NCI-H524 treated with DMSO at 0.1 percent for 48 hours (cell line): ENCODE measurements around the gene PADI6.
"Not testable (repeated sequence)": the region's sequence is repeated elsewhere in the genome, so short reads cannot be mapped to it uniquely, and the experiment has no call there.

Experiments used
- DNase-seq: peaks from one replicate; lab custom pipeline; 2025; lab: John Stamatoyannopoulos, UW

Gene PADI6

GRCh38 chr1:17371896-17372295 lies at the start of gene PADI6:
Gene PADI6 (plus strand): TSS chr1:17372196. CDS start chr1:17372246, 50 bp downstream.
- DNase-seq, result no peak

DNA sequence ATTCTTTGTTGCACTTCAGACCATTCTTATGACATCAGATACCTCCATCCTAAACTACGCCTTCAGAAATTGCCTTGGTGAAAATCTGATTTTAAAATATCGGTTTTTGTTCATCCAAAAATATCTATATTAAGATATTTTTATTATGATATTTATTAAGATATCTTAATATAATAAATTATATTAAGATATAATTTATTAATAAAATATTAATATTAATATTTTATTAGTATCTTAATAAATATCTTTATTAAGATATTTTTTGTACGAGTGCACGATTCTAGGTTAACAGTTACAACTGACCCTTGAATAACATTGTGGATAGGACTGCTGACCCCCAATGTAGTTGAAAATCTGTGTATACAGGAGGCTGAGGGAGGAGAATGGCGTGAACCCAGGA lies 43.1 kb upstream of the PADI6 start:
- no peak for DNase-seq

DNA sequence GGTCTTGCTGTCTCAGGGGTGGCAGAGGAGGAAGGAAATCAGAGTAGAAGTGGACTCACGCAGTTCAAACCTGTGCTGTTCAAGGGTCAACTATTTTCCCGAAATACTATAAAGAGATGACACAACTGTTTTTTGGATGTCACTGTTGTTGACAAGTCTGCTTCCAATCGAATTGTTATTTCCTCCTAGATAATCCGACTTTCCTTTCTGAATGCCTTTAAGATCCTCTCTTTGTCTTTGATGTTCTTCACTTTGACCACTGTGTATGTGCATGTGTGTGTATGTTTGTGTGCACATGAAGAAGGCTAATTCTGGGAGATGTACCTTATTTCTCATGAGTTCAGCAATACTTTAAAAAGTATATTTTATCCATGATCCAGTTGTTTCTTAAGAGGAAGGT lies 42.4 kb upstream of the PADI6 start:
- no peak for DNase-seq

GRCh38 chr1:17330856-17331255 lies 41.1 kb upstream of the PADI6 start:
- no peak for DNase-seq

DNA sequence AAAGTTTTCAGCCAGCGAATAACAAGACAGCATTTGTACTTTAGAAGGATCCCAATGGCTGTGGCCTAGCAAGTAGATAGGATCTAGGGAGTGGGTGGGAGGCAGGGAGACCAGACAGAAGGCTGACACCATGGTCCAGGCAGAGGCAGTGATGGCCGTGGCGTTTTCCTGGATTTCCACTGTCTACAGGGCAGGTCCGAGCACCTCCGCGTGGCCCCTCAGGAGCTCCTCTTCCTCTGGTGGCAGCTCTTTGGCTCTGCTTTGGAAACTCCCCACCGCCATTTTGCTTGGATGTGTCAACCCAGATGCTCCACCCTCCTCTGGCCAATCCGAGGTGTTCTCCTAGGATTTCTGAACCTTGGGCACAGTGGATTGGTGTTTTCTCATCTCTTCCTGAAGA lies 38.9 kb upstream of the PADI6 start:
- DNase-seq, result no peak

GRCh38 chr1:17335821-17336710 lies 35.9 kb upstream of the PADI6 start:
- no peak for DNase-seq

DNA sequence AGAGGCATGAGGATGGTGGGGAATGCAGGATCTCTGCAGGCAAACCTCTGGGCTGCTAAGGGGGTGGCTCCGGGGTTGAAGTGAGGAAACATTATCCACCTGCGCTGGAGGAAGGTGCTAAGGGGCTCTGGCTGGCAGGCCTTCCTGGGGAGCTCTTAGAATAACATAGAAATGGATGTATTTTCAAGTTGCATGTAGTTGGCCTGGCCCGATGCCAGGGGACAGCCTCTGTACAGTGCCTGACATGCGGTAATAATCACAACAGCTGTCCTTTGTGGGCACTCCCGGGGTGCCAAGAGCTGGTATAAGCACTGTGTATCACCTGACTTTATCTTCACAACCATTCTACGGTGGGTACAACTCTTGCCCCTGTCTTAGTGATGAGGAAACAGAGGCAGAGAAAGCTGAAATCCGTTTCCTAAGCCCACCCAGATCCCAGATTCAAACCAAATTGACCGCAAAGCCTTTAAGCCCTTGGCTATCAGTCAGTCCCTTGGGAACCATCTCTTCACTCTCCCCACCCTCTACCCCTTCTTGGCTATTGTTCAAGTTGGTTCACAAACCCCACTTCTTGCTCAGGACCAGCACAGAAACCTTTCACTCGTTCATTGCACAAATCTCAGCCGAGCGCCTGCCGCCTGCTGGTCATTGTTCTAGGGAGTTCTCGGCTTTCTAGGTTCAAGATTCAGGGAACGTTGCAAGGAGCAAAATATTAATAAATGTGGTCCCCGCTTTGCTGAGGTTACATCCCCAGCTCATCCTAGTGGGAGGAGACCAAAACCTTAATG lies 33.1 kb upstream of the PADI6 start:
- no peak for DNase-seq

DNA sequence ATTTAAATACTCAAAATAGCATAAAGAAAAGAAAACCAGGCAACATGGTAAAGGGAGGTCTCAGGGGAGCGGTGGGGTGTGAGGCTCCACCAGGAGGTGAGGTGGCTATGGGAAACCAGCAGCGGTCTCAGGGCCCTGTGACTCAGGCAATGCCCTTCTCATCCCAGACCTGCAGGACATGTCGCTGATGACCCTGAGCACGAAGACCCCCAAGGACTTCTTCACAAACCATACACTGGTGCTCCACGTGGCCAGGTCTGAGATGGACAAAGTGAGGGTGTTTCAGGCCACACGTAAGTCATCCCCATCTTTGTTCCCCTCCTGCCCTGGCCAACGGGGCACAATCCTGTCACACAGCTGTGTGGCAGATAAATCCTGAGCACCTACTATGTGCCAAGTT lies 32.5 kb upstream of the PADI6 start:
- DNase-seq, result no peak

DNA sequence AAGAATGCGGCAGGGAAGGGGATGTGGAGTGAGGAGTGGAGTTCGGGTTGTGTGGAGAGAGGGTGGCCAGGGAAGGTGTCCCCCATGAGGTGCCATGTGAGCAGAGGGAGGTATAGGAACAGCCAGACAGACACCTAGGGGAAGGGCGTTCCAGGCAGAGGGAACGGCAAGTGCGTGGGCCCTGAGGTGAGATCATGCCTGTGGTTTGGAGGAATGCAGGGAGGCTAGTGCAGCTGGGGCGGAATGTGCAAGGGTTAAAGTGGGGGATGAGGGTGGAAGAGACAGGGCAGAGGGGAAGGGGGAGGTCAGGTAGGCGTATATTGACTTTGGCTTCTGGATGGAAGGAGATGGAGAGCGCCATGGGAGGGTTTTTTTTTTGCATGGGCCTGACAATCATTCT lies 31.6 kb upstream of the PADI6 start:
- no peak for DNase-seq

DNA sequence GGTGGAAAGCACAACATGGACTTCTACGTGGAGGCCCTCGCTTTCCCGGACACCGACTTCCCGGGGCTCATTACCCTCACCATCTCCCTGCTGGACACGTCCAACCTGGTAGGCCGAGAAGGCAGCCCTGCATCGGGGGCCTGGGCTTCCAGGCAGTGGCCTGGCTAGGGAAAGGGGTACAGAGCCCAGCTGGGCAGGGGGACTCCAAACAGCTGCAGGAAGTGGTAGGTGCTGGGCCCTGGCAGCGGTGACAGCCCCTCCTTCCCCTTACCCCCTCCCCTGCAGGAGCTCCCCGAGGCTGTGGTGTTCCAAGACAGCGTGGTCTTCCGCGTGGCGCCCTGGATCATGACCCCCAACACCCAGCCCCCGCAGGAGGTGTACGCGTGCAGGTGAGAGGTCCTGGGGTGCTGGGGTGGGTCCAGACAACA lies 30.0 kb upstream of the PADI6 start:
- DNase-seq, result no peak

DNA sequence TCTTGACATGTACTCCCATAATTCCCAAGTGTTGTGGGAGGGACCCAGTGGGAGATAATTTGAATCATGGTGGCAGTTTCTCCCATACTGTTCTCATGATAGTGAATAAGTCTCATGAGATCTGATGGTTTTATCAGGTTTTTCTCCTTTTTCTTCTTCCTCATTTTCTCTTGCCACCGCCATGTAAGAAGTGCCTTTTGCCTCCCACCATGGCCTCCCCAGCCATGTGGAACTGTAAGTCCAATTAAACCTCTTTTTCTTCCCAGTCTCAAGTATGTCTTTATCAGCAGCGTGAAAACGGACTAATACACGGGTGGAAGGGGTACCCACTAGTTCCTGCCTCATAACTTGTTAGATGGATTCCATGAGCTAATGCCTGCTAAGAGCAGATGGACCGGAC lies 26.5 kb upstream of the PADI6 start:
- not testable (repeated sequence) for DNase-seq

DNA sequence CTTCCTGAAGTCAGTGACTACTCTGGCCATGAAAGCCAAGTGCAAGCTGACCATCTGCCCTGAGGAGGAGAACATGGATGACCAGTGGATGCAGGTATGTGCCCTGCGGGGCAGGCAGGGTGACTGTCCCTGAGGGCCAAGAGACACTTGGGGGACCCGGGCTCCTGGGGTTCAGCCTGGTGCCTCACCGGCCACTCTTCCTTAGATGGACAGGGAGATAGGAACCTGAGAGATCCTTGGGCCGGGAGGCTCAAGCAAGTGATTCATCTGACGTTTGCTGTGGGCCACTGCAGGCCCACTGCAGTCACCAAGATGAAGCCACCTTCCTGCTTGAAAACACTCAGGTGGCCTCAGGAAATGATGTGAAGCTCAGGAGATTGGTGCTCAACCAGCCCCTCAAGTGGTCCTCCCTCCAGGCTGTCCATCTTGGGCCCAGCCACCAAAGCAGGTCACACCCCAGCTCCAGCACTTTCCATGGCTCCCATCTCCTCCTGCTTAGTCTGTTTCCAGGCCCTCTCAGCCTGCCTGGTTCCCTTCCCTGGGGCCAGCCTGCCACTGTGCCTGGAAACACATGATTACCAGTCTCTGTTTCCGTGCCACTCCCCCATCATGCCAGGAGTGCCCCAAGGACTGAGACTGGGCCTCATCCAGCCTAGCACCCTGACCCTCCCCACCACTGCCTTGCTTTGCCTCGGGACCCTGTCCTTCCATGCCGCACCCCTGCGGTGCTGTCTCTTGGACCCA lies 25.8 kb upstream of the PADI6 start:
- DNase-seq, result no peak

DNA sequence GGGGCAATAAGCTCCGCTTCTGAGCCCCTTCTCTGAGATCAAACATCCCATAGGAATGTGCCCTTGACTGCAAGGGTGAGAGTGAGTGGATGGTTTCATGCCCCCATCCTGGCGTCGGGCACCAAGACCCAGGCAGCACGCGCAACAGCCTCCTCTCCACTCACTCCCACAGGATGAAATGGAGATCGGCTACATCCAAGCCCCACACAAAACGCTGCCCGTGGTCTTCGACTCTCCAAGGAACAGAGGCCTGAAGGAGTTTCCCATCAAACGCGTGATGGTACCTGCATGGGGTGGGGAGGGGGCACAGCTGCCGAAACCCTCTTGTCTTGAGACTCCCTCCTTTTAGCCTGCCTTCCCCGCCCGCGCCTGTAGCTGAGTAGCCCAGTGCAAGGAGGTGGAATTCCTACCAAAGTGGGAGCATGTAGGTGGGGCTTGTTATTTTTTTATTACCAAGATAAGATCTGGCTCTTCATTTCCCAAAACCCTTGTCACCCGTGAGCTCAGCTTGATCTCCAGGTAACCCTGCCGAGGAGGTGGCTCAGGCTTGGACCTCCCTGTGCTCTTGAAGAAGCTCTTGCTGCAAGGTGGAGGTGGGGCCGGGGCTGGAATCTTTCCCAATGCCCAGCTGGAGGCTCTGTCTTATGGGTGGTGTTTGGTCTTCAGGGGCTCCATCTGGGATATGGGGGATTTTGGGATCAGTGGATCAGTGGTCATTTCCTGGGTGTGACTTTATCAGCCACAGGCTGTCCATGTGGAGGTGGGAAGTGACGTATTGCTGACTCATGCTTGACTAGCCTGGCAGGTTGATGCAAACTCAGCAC lies 24.0 kb upstream of the PADI6 start:
- no peak for DNase-seq

- DNase-seq, result no peak
Measured at GRCh38 chr1:17348593-17349234, 23.3 kb upstream of the PADI6 start.

DNA sequence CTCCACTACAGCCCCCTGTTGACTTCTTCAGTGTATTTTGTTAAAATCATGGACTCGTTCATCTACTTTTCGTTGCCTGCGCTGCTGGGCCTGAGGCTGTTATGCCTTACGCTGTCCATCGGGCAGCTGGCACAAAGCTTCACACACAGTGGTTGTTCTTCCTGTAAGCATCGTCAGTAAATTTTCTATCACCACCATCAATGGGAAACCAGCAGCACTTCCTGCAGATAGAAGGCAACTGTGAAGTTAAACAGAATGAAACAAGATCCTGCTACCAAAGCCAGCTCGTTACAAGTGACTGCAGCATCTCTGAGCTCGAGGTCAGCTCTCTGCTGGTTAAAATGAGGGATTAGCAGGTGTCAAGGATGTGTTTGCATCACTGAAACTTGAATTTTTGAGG lies 21.9 kb upstream of the PADI6 start:
- no peak for DNase-seq

- DNase-seq, result no peak
Measured at GRCh38 chr1:17350928-17351446, 21.0 kb upstream of the PADI6 start.

- DNase-seq, result no peak
Measured at GRCh38 chr1:17351598-17352324, 20.2 kb upstream of the PADI6 start.

GRCh38 chr1:17352419-17352909 lies 19.5 kb upstream of the PADI6 start:
- no peak for DNase-seq

DNA sequence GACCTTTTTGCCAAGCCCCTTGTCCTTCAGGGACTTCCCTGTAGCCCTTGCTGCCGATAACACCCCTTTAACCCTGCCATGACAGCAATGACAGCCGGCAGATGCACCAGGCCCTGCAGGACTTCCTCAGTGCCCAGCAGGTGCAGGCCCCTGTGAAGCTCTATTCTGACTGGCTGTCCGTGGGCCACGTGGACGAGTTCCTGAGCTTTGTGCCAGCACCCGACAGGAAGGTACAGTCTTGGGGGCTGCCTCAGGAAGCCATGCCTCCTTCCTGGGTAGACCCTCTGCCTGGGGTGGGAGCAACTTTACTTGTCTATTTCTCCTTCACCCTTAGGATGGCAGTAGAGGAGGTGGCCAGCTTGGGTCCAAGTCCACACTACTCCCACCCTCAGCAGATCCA lies 16.1 kb upstream of the PADI6 start:
- DNase-seq, result no peak
